ENCODE results near the gene MCF2L. TPM values are rescaled to one million over a fixed set of nuclear protein-coding genes. Genes with fewer than 3 reads are reported as not detected.

Gene MCF2L
- polyA plus RNA-seq, 1 donor from 2014 or later = 88.0 TPM

GRCh38 chr13:113042456-113042855 is 73.4 kb downstream of the MCF2L start:
- no peaks in the 10 kb centered on the region for H4K20me1 ChIP-seq (ENCODE audit: insufficient read depth)
- no peak overlapping the region for H3K4me3 ChIP-seq (ENCODE audit: low read length)
- no peaks in the 10 kb centered on the region for H3K36me3 ChIP-seq (ENCODE audit: insufficient read depth, low read length)
- no peak overlapping the region for H3K27ac ChIP-seq (ENCODE audit: low read length)
- H3K79me2 ChIP-seq (replicated peaks; ENCODE audit: insufficient read depth, low read length) = no peaks in the 10 kb centered on the region
- TF ChIP-seq EZH2 (IDR thresholded peaks at IDR 0.05; ENCODE audit: borderline replicate concordance, insufficient read depth, low read length, poor library complexity, severe bottlenecking) (no peak), EP300 (conservative IDR thresholded peaks at IDR 0.05; ENCODE audit: poor library complexity, severe bottlenecking) (no peak), MXI1 (conservative IDR thresholded peaks at IDR 0.05; ENCODE audit: poor library complexity, severe bottlenecking) (no peak), POLR2AphosphoS5 (IDR thresholded peaks at IDR 0.05) (no peak), SMC3 (conservative IDR thresholded peaks at IDR 0.05; ENCODE audit: poor library complexity) (no peak), TAF1 (IDR thresholded peaks at IDR 0.05; ENCODE audit: low read depth) (no peak), RAD21 (conservative IDR thresholded peaks at IDR 0.05) (no peak)
- TF ChIP-seq, protein P1, sequence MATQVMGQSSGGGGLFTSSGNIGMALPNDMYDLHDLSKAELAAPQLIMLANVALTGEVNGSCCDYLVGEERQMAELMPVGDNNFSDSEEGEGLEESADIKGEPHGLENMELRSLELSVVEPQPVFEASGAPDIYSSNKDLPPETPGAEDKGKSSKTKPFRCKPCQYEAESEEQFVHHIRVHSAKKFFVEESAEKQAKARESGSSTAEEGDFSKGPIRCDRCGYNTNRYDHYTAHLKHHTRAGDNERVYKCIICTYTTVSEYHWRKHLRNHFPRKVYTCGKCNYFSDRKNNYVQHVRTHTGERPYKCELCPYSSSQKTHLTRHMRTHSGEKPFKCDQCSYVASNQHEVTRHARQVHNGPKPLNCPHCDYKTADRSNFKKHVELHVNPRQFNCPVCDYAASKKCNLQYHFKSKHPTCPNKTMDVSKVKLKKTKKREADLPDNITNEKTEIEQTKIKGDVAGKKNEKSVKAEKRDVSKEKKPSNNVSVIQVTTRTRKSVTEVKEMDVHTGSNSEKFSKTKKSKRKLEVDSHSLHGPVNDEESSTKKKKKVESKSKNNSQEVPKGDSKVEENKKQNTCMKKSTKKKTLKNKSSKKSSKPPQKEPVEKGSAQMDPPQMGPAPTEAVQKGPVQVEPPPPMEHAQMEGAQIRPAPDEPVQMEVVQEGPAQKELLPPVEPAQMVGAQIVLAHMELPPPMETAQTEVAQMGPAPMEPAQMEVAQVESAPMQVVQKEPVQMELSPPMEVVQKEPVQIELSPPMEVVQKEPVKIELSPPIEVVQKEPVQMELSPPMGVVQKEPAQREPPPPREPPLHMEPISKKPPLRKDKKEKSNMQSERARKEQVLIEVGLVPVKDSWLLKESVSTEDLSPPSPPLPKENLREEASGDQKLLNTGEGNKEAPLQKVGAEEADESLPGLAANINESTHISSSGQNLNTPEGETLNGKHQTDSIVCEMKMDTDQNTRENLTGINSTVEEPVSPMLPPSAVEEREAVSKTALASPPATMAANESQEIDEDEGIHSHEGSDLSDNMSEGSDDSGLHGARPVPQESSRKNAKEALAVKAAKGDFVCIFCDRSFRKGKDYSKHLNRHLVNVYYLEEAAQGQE (IDR thresholded peaks at IDR 0.05; ENCODE audit: borderline replicate concordance) = no peak
- TF ChIP-seq, protein P2, sequence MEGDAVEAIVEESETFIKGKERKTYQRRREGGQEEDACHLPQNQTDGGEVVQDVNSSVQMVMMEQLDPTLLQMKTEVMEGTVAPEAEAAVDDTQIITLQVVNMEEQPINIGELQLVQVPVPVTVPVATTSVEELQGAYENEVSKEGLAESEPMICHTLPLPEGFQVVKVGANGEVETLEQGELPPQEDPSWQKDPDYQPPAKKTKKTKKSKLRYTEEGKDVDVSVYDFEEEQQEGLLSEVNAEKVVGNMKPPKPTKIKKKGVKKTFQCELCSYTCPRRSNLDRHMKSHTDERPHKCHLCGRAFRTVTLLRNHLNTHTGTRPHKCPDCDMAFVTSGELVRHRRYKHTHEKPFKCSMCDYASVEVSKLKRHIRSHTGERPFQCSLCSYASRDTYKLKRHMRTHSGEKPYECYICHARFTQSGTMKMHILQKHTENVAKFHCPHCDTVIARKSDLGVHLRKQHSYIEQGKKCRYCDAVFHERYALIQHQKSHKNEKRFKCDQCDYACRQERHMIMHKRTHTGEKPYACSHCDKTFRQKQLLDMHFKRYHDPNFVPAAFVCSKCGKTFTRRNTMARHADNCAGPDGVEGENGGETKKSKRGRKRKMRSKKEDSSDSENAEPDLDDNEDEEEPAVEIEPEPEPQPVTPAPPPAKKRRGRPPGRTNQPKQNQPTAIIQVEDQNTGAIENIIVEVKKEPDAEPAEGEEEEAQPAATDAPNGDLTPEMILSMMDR (IDR thresholded peaks at IDR 0.05; ENCODE audit: poor library complexity, severe bottlenecking) = no peak
- H3F3A ChIP-seq (ENCODE audit: insufficient read depth, low read length, poor library complexity, severe bottlenecking) = no peaks in the 10 kb centered on the region
- H2AFZ ChIP-seq (ENCODE audit: low read depth, low read length) = no peak overlapping the region
- no peak overlapping the region for H3K9ac ChIP-seq (ENCODE audit: low read length)
- no peaks in the 10 kb centered on the region for H3K27me3 ChIP-seq (ENCODE audit: insufficient read depth, low read depth, low read length)
- H3K4me2 ChIP-seq (ENCODE audit: low read length) = no peak overlapping the region
- H3K9me2 ChIP-seq (ENCODE audit: insufficient read depth, low read length) = no peaks in the 10 kb centered on the region
- H3K9me3 ChIP-seq (ENCODE audit: low read length) = no peaks in the 10 kb centered on the region

- no peak overlapping the region for H3K4me2 ChIP-seq (ENCODE audit: low read length)
- H3K36me3 ChIP-seq (ENCODE audit: insufficient read depth, low read length) = no peaks in the 10 kb centered on the region
- no peaks in the 10 kb centered on the region for H3K9me3 ChIP-seq (ENCODE audit: low read length)
- no peak overlapping the region for H3K9ac ChIP-seq (ENCODE audit: low read length)
- no peaks in the 10 kb centered on the region for H3K9me2 ChIP-seq (ENCODE audit: insufficient read depth, low read length)
- H3K4me3 ChIP-seq (ENCODE audit: low read length) = no peak overlapping the region
- H2AFZ ChIP-seq (ENCODE audit: low read depth, low read length) = no peak overlapping the region
- H4K20me1 ChIP-seq (ENCODE audit: insufficient read depth) = no peaks in the 10 kb centered on the region
- no peak overlapping the region for H3K27ac ChIP-seq (ENCODE audit: low read length)
- no peaks in the 10 kb centered on the region for H3K79me2 ChIP-seq (replicated peaks; ENCODE audit: insufficient read depth, low read length)
- TF ChIP-seq RAD21 (conservative IDR thresholded peaks at IDR 0.05) = no peak
- TF ChIP-seq TAF1 (IDR thresholded peaks at IDR 0.05; ENCODE audit: low read depth) = no peak
- TF ChIP-seq MXI1 (conservative IDR thresholded peaks at IDR 0.05; ENCODE audit: poor library complexity, severe bottlenecking) = no peak
- no peak for TF ChIP-seq EP300 (conservative IDR thresholded peaks at IDR 0.05; ENCODE audit: poor library complexity, severe bottlenecking)
- TF ChIP-seq, protein P1 (IDR thresholded peaks at IDR 0.05; ENCODE audit: borderline replicate concordance) = no peak
- TF ChIP-seq POLR2AphosphoS5 (IDR thresholded peaks at IDR 0.05) = no peak
- no peak for TF ChIP-seq SMC3 (conservative IDR thresholded peaks at IDR 0.05; ENCODE audit: poor library complexity)
- TF ChIP-seq, protein P2 (IDR thresholded peaks at IDR 0.05; ENCODE audit: poor library complexity, severe bottlenecking) = no peak
- no peak for TF ChIP-seq EZH2 (IDR thresholded peaks at IDR 0.05; ENCODE audit: borderline replicate concordance, insufficient read depth, low read length, poor library complexity, severe bottlenecking)
- H3F3A ChIP-seq (ENCODE audit: insufficient read depth, low read length, poor library complexity, severe bottlenecking) = no peaks in the 10 kb centered on the region
- no peaks in the 10 kb centered on the region for H3K27me3 ChIP-seq (ENCODE audit: insufficient read depth, low read depth, low read length)
Measured at GRCh38 chr13:113043001-113043630, 74.1 kb downstream of the MCF2L start.

Data from neural cell (in vitro differentiated cells).